Measurements from ENCODE around the gene MCTS1. TPM values are rescaled to one million over a fixed set of nuclear protein-coding genes. Genes with fewer than 3 reads are reported as not detected.
"Not testable (repeated sequence)": the region's sequence is repeated elsewhere in the genome, so short reads cannot be mapped to it uniquely, and the experiment has no call there.

MCTS1 gene
- total and polyA plus RNA-seq, 11 donors, result 17.6 to 47.3 (median 40.8) TPM

DNA sequence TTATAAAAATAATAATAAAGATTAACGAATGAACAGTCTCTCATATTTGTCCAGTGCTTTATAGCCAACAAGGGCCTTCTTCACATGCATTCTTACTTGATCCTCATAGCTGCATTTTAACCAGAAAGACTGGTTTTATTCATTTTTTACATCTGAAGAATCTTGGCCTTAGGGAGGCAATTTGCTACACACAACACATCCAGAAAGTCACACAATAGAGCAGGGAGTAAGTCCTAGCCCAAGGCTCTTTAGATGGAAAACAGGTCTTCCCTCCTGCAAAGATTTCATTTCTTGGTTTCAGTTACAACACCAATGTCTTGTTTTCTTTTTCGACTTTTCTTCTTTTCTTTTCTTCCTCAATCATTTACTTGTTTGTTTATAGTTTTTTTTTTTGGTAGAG, 39.0 kb downstream of the MCTS1 start:
- no peak for ATAC-seq

DNA sequence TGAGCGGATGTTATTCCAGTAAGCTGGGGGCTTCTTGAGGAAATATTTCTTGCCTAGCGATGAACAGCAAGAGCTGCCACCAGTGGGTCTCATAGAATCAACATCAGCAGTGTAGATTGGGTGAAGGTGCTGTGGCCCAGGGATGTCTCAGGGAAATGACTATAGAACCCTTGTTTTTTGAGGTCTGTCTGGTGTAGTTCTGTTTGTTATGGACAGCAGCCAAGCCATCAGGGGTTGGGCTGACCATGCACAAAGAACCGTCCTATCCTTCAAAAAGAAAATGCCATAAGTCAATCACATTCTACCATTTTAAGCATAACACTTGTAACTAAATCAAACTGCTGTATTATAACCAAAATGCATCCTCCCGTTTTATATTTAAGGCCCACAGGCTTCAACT, 43.2 kb downstream of the MCTS1 start:
- ATAC-seq, result no peak
- intact Hi-C loops (cut with DNase I), result no loop called here
- H3K36me3 ChIP-seq, result no peaks in the 10 kb centered on the region
- no peak overlapping the region for H3K27ac ChIP-seq
- H3K27me3 ChIP-seq, result peaks cover 0 to 11% (median 0%) of the 10 kb centered on the region in 9 donors
- 56 to 81% (median 70%) methylated on average over 4 of the region's 4 CpGs for WGBS, 4 donors
- H3K4me1 ChIP-seq, result no peaks in the 10 kb centered on the region
- DNase-seq, result no peak
- peaks cover 0 to 7% (median 0%) of the 10 kb centered on the region in 12 donors for H3K9me3 ChIP-seq
- H3K4me3 ChIP-seq, result no peak overlapping the region
- TF ChIP-seq, protein P1, sequence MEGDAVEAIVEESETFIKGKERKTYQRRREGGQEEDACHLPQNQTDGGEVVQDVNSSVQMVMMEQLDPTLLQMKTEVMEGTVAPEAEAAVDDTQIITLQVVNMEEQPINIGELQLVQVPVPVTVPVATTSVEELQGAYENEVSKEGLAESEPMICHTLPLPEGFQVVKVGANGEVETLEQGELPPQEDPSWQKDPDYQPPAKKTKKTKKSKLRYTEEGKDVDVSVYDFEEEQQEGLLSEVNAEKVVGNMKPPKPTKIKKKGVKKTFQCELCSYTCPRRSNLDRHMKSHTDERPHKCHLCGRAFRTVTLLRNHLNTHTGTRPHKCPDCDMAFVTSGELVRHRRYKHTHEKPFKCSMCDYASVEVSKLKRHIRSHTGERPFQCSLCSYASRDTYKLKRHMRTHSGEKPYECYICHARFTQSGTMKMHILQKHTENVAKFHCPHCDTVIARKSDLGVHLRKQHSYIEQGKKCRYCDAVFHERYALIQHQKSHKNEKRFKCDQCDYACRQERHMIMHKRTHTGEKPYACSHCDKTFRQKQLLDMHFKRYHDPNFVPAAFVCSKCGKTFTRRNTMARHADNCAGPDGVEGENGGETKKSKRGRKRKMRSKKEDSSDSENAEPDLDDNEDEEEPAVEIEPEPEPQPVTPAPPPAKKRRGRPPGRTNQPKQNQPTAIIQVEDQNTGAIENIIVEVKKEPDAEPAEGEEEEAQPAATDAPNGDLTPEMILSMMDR (IDR thresholded peaks at IDR 0.05), result no peak
- TF ChIP-seq POLR2A (IDR thresholded peaks at IDR 0.05), result no peak

More for the DNA sequence above, 39.0 kb downstream of the MCTS1 start:
- H3K27ac ChIP-seq, result no peak overlapping the region
- H3K27me3 ChIP-seq, result no peaks in the 10 kb centered on the region
- TF ChIP-seq, protein P1 (IDR thresholded peaks at IDR 0.05), result no peak
- no peak for TF ChIP-seq POLR2A (IDR thresholded peaks at IDR 0.05)
- intact Hi-C loops (cut with DNase I), result no loop called here
- H3K4me1 ChIP-seq, result no peaks in the 10 kb centered on the region
- no peak for DNase-seq
- H3K36me3 ChIP-seq, result no peaks in the 10 kb centered on the region
- H3K9me3 ChIP-seq, result no peaks in the 10 kb centered on the region
- 59 to 84% (median 74%) methylated on average over 2 of the region's 2 CpGs for WGBS, 4 donors
- H3K4me3 ChIP-seq, result no peak overlapping the region

DNA sequence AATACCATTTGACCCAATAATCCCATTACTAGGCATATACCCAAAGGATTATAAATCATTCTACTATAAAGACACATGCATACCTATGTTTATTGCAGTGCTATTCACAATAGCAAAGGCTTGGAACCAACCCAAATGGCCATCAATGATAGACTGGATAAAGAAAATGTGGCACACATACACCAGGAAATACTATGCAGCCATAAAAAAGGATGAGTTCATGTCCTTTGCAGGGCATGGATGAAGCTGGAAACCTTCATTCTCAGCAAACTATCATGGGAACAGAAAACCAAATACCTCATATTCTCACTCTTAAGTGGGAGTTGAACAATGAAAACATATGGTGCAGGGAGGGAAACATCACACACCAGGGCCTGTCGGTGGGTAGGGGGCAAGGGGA, 48.4 kb downstream of the MCTS1 start:
- H3K4me1 ChIP-seq; H3K4me3 ChIP-seq; H3K27ac ChIP-seq; intact Hi-C loops (cut with DNase I); ATAC-seq; DNase-seq; H3K9me3 ChIP-seq; H3K36me3 ChIP-seq: not testable (repeated sequence)
- H3K27me3 ChIP-seq, result peaks cover 0 to 11% (median 0%) of the 10 kb centered on the region in 9 donors
- WGBS, 4 donors, result 77 to 100% (median 91%) methylated on average over 1 of the region's 1 CpG

DNA sequence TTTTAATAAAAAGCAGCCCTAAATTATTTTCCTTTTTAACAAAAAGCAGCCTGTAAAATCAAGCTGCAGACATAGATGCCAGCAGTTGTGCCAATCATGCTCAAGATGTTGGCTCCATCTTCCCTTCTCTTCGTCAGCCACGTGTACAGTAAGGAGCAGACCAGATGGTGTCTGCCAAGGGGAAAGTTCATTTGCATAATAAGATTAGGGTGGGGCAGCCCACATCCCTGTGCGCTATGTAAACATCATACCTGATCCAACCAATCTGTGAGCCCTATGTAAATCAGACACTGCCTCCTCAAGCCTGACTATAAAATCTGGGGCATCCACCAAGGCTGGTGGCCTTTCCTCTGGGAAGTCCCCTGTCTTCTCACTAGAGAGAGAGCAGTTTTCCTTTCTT, 49.1 kb downstream of the MCTS1 start:
- H3K36me3 ChIP-seq, result no peaks in the 10 kb centered on the region
- no peak overlapping the region for H3K27ac ChIP-seq
- H3K27me3 ChIP-seq, result peaks cover 0 to 11% (median 0%) of the 10 kb centered on the region in 9 donors
- intact Hi-C loops (cut with DNase I), result no loop called here
- ATAC-seq (no peak), DNase-seq (no peak)
- no peak overlapping the region for H3K4me3 ChIP-seq
- WGBS, 4 donors, result 42 to 61% (median 47%) methylated on average over 3 of the region's 3 CpGs
- peaks cover 0 to 7% (median 0%) of the 10 kb centered on the region in 12 donors for H3K9me3 ChIP-seq
- H3K4me1 ChIP-seq, result no peaks in the 10 kb centered on the region
- TF ChIP-seq POLR2A (IDR thresholded peaks at IDR 0.05), result no peak
- TF ChIP-seq, protein P1 (IDR thresholded peaks at IDR 0.05), result no peak

DNA sequence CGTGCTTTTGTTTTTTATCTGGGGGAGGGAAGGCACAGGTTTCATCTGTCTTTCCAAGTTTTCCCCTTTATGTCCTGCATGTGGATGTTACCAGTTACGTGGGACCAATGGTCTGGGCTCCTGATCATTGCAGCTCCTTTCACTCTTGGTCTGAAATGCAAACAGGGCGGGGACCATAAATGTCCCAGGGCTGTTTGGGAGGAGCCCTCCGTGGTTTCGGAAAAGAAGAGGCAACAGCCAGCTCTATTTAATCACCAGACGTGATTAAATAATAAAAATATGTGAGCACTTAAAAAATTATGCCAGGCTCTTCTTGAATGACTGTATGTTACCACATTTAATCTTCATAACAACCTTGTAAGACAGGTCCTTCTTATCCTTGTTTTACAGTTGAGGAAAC, 56.7 kb downstream of the MCTS1 start:
- TF ChIP-seq, protein P1 (IDR thresholded peaks at IDR 0.05), result no peak
- no peak for TF ChIP-seq POLR2A (IDR thresholded peaks at IDR 0.05)
- 51 to 75% (median 58%) methylated on average over 6 of the region's 6 CpGs for whole genome bisulfite sequencing, 4 donors
- H3K4me1 ChIP-seq, result no peaks in the 10 kb centered on the region

More for the DNA sequence above, 56.7 kb downstream of the MCTS1 start:
- no peak for DNase-seq
- intact Hi-C loops (cut with DNase I), result loop anchor here in 5 of 10 donors (10.0 kb wide), 2 partner anchors 156 to 166 kb away; no protein-coding TSS in a partner anchor
- no peaks in the 10 kb centered on the region for H3K36me3 ChIP-seq
- no peak overlapping the region for H3K27ac ChIP-seq
- no peak overlapping the region for H3K4me3 ChIP-seq
- no peak for ATAC-seq
- no peaks in the 10 kb centered on the region for H3K9me3 ChIP-seq
- H3K27me3 ChIP-seq, result no peaks in the 10 kb centered on the region
